HEK293 (cell line): Measurements from ENCODE around the gene LFNG.
"Not testable (repeated sequence)": the region's sequence is repeated elsewhere in the genome, so short reads cannot be mapped to it uniquely, and the experiment has no call there.

Experiments used
- CTCF ChIA-PET: fragments of 350-600 bp; formaldehyde crosslinking; extraction: SDS; loops from one replicate; lab custom pipeline; 2021; ENCODE audit warnings: antibody characterized with exemption; lab: Yijun Ruan, JAX
- POLR2A ChIA-PET: fragments of 300-600 bp; formaldehyde crosslinking; extraction: SDS; loops from one replicate; lab custom pipeline; 2020; ENCODE audit warnings: antibody characterized with exemption, inconsistent platforms; lab: Yijun Ruan, JAX
- H3K27ac ChIP-seq: fragments of 200-500 bp; sonication (Bioruptor generic); 2 replicates; pipeline ENCODE4 v1.5.1; 2014; ENCODE audit warnings: low read depth, low read length, control low read depth, inconsistent platforms; ENCODE audit errors: extremely low read depth
- H3K36me3 ChIP-seq, 2 experiments: fragments of 200-500 bp in 1 of 2; sonication (Bioruptor generic) in 1 of 2; 1 replicate in 1 of 2; 2 replicates in 1 of 2; pipeline ENCODE4 v1.5.1; 2014 to 2017; ENCODE audit warnings: inconsistent platforms in 2 of 2, low read length in 2 of 2; ENCODE audit not compliant: control insufficient read depth in 2 of 2, insufficient read depth in 1 of 2
- H3K4me1 ChIP-seq: fragments of 200-500 bp; sonication (Bioruptor generic); 2 replicates; pipeline ENCODE4 v1.5.1; 2014; ENCODE audit warnings: mild to moderate bottlenecking, low read length, inconsistent platforms; ENCODE audit not compliant: control insufficient read depth, insufficient read depth
- H3K4me3 ChIP-seq: 2 replicates; pipeline ENCODE4 v1.5.1; 2011; ENCODE audit warnings: low read depth, mild to moderate bottlenecking, control low read depth, low read length, moderate library complexity
- H3K9me3 ChIP-seq: fragments of 200-500 bp; sonication (Bioruptor generic); 2 replicates; pipeline ENCODE4 v1.5.1; 2014; ENCODE audit warnings: low read depth, low read length, inconsistent platforms; ENCODE audit not compliant: control insufficient read depth, insufficient read depth
- GLIS1 ChIP-seq: fragments of 450-650 bp; formaldehyde crosslinking; IDR thresholded peaks from 2 replicates; pipeline ENCODE4 v1.5.1; 2016; ENCODE audit warnings: missing biosample characterization, missing genetic modification characterization
- HOXA7 ChIP-seq: sonication (generic); formaldehyde crosslinking; IDR thresholded peaks from 2 replicates; pipeline ENCODE4 v1.8.1; 2022; ENCODE audit warnings: missing genetic modification reagents, borderline replicate concordance
- YY1 ChIP-seq: fragments of 450-650 bp; formaldehyde crosslinking; IDR thresholded peaks from 2 replicates; pipeline ENCODE4 v1.5.1; 2018; ENCODE audit warnings: missing biosample characterization, missing genetic modification characterization
- YY2 ChIP-seq: fragments of 450-650 bp; formaldehyde crosslinking; IDR thresholded peaks from 2 replicates; pipeline ENCODE4 v1.5.1; 2016; ENCODE audit warnings: missing biosample characterization, missing genetic modification characterization
- ZFP69B ChIP-seq: fragments of 450-650 bp; formaldehyde crosslinking; IDR thresholded peaks from 2 replicates; pipeline ENCODE4 v1.5.1; 2016; ENCODE audit warnings: missing biosample characterization, missing genetic modification characterization
- ZNF121 ChIP-seq: fragments of 450-650 bp; formaldehyde crosslinking; IDR thresholded peaks from 2 replicates; pipeline ENCODE4 v1.5.1; 2016; ENCODE audit warnings: missing biosample characterization, missing genetic modification characterization
- ZNF16 ChIP-seq: fragments of 450-650 bp; formaldehyde crosslinking; IDR thresholded peaks from 2 replicates; pipeline ENCODE4 v1.5.1; 2016; ENCODE audit warnings: low read depth, missing biosample characterization, missing genetic modification characterization
- ZNF600 ChIP-seq: fragments of 450-650 bp; formaldehyde crosslinking; IDR thresholded peaks from 2 replicates; pipeline ENCODE4 v1.5.1; 2016; ENCODE audit warnings: missing biosample characterization, missing genetic modification characterization
- ZNF677 ChIP-seq: fragments of 450-650 bp; IDR thresholded peaks from 2 replicates; pipeline ENCODE4 v1.5.0; 2018; ENCODE audit warnings: missing biosample characterization, mild to moderate bottlenecking, missing genetic modification characterization, moderate library complexity
- ZNF701 ChIP-seq: fragments of 450-650 bp; formaldehyde crosslinking; IDR thresholded peaks from 2 replicates; pipeline ENCODE4 v1.5.1; 2016; ENCODE audit warnings: missing biosample characterization, missing genetic modification characterization
- ZNF785 ChIP-seq: fragments of 450-650 bp; formaldehyde crosslinking; IDR thresholded peaks from 2 replicates; pipeline ENCODE4 v1.5.1; 2016; ENCODE audit warnings: missing biosample characterization, missing genetic modification characterization
- ZNF837 ChIP-seq: fragments of 450-650 bp; formaldehyde crosslinking; IDR thresholded peaks from 2 replicates; pipeline ENCODE4 v1.5.1; 2016; ENCODE audit warnings: missing biosample characterization, missing genetic modification characterization
- ZSCAN16 ChIP-seq: fragments of 450-650 bp; formaldehyde crosslinking; IDR thresholded peaks from 2 replicates; pipeline ENCODE4 v1.5.1; 2016; ENCODE audit warnings: missing biosample characterization, missing genetic modification characterization
- TF ChIP-seq, protein P1 (sequence below): fragments of 450-650 bp; IDR thresholded peaks from 2 replicates; pipeline ENCODE4 v1.5.1; 2018; ENCODE audit warnings: missing biosample characterization, missing genetic modification characterization
- TF ChIP-seq, protein P2 (sequence below): fragments of 450-650 bp; formaldehyde crosslinking; IDR thresholded peaks from 2 replicates; pipeline ENCODE4 v1.5.1; 2016; ENCODE audit warnings: missing biosample characterization, missing genetic modification characterization
- TF ChIP-seq, protein P3 (sequence below): fragments of 450-650 bp; formaldehyde crosslinking; IDR thresholded peaks from 2 replicates; pipeline ENCODE4 v1.5.1; 2017; ENCODE audit warnings: missing biosample characterization, missing genetic modification characterization
- TF ChIP-seq, protein P4 (sequence below): fragments of 450-650 bp; formaldehyde crosslinking; IDR thresholded peaks from 2 replicates; pipeline ENCODE4 v1.5.1; 2017; ENCODE audit warnings: missing biosample characterization, missing genetic modification characterization

LFNG gene

DNA sequence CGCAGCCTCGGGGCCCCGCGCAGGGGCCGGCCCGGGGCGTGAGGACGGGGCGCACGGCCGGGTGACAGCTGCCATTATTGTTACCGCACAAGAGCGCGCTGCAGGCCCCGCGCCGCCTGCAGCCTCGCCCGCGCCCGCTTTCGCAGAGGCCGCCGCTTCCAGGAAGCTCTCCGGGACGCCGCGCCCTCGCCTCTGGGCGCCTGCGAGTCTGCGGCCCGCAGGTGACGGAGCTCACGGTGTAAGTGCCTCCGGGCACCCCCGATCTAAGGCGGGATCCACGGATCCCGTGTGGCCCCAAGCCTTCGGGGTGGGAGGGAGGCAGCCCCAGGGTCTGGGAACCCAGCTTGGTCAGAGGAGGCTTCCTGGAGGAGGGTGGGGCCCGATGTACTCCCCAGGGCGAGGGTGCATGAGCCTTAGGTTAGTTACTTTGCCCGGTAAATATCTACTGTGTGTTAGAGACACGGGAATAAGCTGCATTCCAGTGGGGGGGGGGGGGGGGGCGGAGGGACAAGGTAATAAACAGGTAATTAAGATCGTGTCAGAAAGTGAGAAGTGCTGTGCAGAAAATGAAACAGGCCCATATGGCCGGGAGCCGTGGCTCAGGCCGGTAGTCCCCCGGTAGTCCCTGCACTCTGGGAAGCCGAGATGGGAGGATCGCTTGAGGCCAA is 39.8 kb downstream of the LFNG start (continued):
- TF ChIP-seq ZSCAN16 (tag by site-specific recombination) (no peak), ZFP69B (0 out of 2 replicates have a peak, but pooled peaks have one; percentile 30), YY1 (tag by site-specific recombination) (no peak), ZNF837 (tag by site-specific recombination) (no peak), ZNF677 (0 out of 2 replicates have a peak, but pooled peaks have one; percentile 1), ZNF701 (no peak), GLIS1 (tag by site-specific recombination) (no peak)
- TF ChIP-seq, protein P1, sequence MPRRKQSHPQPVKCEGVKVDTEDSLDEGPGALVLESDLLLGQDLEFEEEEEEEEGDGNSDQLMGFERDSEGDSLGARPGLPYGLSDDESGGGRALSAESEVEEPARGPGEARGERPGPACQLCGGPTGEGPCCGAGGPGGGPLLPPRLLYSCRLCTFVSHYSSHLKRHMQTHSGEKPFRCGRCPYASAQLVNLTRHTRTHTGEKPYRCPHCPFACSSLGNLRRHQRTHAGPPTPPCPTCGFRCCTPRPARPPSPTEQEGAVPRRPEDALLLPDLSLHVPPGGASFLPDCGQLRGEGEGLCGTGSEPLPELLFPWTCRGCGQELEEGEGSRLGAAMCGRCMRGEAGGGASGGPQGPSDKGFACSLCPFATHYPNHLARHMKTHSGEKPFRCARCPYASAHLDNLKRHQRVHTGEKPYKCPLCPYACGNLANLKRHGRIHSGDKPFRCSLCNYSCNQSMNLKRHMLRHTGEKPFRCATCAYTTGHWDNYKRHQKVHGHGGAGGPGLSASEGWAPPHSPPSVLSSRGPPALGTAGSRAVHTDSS (tag by site-specific recombination) = no peak

DNA sequence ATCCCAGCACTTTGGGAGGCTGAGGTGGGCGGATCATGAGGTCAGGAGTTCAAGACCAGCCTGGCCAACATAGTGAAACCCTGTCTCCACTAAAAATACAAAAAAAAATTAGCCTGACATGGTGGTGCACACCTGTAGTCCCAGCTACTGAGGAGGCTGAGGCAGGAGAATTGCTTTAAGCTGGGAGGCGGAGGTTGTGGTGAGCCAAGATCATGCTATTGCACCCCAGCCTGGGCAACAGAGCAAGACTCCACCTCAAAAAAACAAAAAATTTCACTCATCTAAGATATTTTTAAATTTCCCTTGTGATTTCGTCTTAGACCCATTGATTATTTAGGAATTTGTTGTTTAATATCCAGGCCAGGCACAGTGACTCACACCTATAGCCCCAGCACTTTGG is 44.4 kb downstream of the LFNG start:
- CTCF ChIA-PET, H3K9me3 ChIP-seq, H3K27ac ChIP-seq, H3K4me3 ChIP-seq, H3K36me3 ChIP-seq, H3K4me1 ChIP-seq, POLR2A ChIA-PET: not testable (repeated sequence)
- TF ChIP-seq, protein P2, sequence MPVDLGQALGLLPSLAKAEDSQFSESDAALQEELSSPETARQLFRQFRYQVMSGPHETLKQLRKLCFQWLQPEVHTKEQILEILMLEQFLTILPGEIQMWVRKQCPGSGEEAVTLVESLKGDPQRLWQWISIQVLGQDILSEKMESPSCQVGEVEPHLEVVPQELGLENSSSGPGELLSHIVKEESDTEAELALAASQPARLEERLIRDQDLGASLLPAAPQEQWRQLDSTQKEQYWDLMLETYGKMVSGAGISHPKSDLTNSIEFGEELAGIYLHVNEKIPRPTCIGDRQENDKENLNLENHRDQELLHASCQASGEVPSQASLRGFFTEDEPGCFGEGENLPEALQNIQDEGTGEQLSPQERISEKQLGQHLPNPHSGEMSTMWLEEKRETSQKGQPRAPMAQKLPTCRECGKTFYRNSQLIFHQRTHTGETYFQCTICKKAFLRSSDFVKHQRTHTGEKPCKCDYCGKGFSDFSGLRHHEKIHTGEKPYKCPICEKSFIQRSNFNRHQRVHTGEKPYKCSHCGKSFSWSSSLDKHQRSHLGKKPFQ (tag by site-specific recombination) = 0 out of 2 replicates have a peak, but pooled peaks have one; percentile 16
- peak; percentile 65 for TF ChIP-seq ZNF121 (tag by site-specific recombination)

DNA sequence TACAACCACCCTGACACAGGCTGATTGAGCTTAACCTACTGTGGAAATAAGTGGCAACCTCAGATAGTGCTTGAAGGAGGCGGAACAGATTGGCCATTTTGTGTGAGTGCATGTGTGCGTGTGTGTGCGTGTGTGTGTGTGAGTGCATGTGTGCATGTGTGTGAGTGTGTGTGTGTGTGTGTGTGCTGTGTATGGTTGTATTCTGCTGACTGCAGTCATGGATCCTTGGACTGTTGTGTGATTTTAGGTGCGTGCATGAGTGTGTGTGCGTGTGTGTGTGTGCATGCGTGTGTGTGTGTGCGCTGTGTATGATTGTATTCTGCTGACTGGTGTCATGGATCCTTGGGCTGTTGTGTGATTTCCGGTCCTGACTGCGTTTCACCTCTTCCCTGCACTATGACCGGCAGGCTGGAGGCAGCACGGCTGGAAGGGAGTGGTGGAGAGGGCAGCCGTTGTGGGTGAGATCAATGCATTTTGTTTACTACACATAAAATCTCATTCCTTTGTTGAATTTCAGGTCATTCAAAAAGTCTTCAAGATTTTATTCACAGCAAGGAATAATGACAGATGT is 45.5 kb downstream of the LFNG start:
- H3K36me3 ChIP-seq = peaks cover 6 to 8% of the 10 kb centered on the region in 2 experiments; a peak in 2 of 3 replicates
- H3K27ac ChIP-seq = no peak overlapping the region
- TF ChIP-seq ZNF16 (tag by site-specific recombination) = no peak
- TF ChIP-seq, protein P3, sequence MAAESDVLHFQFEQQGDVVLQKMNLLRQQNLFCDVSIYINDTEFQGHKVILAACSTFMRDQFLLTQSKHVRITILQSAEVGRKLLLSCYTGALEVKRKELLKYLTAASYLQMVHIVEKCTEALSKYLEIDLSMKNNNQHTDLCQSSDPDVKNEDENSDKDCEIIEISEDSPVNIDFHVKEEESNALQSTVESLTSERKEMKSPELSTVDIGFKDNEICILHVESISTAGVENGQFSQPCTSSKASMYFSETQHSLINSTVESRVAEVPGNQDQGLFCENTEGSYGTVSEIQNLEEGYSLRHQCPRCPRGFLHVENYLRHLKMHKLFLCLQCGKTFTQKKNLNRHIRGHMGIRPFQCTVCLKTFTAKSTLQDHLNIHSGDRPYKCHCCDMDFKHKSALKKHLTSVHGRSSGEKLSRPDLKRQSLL (tag by site-specific recombination) = no peak
- TF ChIP-seq YY2 = 0 out of 2 replicates have a peak, but pooled peaks have one; percentile 65
- TF ChIP-seq, protein P4, sequence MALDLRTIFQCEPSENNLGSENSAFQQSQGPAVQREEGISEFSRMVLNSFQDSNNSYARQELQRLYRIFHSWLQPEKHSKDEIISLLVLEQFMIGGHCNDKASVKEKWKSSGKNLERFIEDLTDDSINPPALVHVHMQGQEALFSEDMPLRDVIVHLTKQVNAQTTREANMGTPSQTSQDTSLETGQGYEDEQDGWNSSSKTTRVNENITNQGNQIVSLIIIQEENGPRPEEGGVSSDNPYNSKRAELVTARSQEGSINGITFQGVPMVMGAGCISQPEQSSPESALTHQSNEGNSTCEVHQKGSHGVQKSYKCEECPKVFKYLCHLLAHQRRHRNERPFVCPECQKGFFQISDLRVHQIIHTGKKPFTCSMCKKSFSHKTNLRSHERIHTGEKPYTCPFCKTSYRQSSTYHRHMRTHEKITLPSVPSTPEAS (tag by site-specific recombination) = peak; percentile 98
- no peak for TF ChIP-seq ZNF785 (tag by site-specific recombination)
- TF ChIP-seq HOXA7 (CRISPR knock-in tag) = no peak
- 0 out of 2 replicates have a peak, but pooled peaks have one; percentile 43 for TF ChIP-seq ZNF600 (tag by site-specific recombination)
- H3K4me1 ChIP-seq = no peaks in the 10 kb centered on the region
- no peaks in the 10 kb centered on the region for H3K9me3 ChIP-seq
- CTCF ChIA-PET = no interaction called here
- no peak overlapping the region for H3K4me3 ChIP-seq
- POLR2A ChIA-PET = no interaction called here
